SW480 (cell line): ENCODE data around the gene ZMYM3.

Experiments
- DNase-seq: peaks from one replicate; pipeline ENCODE4 v3.0.0-alpha.2; 2016; ENCODE audit warnings: low spot score

Gene ZMYM3

DNA sequence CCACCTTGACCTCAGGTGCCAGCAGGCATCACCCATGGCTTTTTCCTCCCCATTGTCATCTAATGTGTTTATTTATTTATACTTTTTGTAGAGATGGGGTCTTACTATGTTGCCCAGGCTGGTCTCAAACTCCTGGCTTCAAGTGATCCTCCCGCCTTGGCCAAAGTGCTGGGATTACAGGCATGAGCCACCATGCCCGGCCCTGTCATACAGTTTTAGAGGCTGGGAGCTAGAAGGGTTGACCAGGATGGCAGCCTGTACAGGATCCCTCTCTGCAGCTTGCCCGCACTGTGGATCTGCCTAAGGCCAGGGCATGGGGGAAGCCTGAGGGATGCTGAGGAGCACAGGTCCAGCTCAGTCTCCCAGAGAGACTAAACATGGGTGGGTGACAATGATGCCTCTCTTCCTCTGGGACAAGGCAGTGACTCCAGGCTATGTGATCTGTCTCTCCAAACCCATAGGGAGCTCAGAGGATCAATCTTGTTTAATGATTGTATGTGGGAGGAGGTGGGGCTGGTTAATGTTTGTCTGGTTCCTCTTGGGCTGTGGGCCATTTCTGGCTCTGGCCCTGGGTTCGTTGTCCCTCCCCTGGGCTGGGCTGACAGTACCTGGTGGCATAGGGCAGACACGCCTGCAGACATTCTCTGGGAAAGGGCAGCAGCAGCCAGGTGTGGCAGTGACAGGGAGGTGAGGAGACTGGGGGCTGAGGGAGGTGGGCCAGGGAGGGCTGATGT is 39.2 kb downstream of the ZMYM3 start:
- peak; percentile 36 for DNase-seq

DNA sequence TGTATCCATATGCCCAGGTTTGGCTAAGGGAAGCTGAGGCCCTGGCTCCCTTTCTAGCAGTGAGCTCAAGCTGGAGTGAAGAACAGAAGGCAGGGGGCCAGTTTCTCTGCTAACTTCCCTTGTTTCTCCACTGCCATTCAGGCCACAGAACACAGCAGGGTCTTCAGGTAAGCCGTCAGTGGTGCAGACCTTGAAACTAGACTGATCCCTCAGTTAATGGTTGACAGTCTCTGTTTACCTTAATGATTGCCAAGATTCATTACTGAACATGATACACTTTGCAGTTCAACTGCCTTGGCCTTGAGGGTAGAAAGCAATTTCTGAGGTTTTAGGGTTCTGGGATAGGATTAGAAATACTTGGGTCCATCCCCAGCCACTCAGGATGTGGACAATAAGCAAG is 39.8 kb downstream of the ZMYM3 start:
- DNase-seq: no peak

DNA sequence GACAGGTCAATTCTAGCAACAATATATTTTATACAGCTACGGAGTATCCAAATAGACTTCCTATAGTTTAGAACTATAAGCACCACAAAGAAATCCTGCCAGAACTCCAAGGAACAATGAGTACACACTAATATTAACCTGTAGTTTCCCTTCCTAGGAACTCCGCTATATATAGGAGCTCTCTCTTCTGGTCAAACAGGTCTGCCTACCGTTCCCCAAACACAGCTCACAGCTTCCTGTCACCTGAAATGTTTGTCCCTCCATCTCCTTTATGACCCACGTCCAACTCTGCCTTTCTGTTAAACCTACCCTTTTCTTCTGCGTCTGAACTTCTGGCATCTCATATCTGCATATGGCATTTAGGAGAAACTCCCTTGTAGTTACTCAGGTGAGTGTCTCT is 41.4 kb downstream of the ZMYM3 start:
- no peak for DNase-seq

DNA sequence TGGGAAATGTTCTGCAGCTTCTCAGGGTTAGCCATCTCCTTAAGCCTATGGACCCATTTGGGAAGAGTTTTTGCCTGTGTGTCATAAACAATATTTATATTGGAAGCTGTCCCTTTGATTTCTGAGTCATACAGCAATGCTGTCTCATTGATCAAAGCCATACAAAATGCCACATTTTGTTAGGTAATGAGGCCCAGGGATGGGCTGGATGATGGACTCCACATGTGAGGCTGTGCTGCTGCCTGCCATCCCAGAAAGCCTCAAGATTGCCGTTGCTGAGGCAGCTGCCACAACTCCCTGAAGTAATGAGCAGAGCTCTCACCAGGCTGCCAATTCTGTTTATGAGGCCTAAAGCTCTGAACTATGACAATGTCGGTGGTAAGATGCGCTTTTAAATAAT is 43.1 kb downstream of the ZMYM3 start:
- no peak for DNase-seq

DNA sequence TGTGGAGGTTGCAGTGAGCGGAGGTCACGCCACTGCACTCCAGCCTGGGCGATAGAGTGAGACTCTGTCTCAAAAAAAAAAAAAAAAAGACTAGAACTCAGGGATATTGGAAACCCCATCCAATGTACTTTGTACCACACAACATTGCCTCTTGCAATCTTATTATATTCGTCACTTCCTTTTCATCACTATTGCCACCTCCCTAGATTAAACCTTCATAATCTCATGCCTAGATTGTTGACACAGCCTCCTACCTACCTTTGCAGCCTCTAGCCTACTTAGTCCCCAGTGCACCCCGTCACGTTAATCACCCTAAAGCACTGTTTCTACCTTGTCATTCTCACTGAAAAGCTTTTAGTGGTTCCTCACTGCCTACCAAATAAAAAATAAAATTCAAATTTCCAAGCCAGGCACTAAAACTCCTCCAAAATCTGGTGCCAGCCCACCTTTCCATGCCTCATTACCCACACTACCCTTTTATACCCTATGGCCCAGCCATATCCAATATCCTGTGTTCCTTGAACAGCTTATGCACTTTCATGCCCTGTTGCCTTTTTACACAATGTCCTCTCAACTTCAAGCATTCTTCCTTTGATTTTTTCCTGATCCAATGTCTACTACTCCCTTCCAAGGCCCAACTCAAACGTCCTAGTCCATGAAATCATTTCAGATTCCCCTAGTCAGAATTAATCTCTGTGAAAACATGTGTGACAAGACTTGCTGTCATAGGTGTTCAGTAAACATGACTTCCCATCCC is 54.5 kb downstream of the ZMYM3 start:
- DNase-seq: no peak

DNA sequence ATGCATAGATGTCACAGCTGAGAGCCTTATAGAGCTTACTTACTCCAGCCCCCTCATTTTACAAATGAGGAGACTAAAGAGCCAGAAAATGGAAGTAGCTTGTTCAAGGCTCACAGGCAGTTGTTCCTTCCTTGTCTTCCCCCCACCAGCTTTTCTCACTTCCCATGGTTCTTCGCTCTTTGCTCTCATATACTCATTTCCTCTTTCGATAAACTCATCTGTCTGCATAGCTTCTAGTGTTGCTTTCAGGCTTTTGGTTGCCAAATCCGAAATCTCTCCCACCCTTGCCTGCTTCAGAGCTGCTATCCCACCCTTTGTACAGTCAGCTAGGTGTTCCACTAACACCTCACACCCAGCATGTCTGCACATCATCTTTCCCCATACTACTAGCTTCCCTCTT is 55.9 kb downstream of the ZMYM3 start:
- no peak for DNase-seq

DNA sequence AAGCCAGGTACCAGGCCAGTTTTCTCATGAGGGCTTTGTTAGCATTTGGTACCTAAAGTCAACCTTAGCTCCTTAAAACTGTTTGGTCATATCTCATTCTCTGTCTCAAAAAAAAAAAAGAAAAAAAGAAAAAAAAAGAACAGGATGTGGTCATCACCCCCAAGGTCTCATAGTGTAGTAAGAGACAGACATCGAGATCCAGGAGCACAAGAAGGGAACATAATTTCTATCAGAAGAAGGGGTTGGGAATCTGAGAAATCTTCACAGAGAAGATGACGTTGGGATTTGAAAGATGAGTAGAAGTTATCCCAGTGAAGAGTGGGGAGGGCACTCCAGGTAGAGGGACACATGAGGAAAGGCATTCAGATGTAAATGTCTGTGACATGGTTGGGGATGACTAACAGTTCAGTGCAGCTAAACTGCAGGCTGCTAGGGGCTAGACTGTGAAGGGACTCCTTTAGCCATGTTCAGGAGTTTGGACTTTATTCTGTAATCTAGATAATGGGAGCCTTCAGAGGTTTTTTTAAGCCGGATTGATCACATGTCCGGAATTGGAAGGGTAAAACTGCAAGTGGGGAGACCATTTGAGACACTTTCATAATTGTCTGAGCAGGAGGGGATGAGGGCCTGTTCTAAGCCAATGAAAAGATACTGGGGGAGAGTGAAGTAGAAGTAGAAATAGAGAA is 57.8 kb downstream of the ZMYM3 start:
- no peak for DNase-seq

DNA sequence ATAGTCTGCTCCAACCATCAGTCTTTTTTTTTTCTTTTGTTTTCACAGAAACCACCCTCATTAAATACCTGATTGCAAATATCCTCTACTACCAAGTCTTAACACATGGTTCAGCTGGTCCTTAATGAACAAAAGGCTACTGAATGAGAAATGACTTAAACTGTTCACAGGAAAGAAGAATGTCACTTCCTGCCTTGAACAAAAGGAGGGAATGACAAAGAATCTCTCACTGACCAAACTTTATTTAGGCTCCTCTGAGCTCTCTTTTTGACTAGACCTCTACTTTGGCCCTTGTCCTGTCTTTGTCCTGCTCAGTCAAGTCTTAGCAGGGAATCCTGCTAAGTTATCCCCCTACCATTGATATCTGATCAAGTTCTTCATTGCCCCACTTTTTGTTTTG is 62.7 kb downstream of the ZMYM3 start:
- no peak for DNase-seq
